ENCODE results near the gene NAT16. TPM values are rescaled to one million over a fixed set of nuclear protein-coding genes. Genes with fewer than 3 reads are reported as not detected.

Gene NAT16
- total and polyA plus RNA-seq, 2 of the 13 experiments (the other 11 are each of a cell fraction or from before 2014, with no cell fraction given), result 0.04 TPM; not detected in 1

DNA sequence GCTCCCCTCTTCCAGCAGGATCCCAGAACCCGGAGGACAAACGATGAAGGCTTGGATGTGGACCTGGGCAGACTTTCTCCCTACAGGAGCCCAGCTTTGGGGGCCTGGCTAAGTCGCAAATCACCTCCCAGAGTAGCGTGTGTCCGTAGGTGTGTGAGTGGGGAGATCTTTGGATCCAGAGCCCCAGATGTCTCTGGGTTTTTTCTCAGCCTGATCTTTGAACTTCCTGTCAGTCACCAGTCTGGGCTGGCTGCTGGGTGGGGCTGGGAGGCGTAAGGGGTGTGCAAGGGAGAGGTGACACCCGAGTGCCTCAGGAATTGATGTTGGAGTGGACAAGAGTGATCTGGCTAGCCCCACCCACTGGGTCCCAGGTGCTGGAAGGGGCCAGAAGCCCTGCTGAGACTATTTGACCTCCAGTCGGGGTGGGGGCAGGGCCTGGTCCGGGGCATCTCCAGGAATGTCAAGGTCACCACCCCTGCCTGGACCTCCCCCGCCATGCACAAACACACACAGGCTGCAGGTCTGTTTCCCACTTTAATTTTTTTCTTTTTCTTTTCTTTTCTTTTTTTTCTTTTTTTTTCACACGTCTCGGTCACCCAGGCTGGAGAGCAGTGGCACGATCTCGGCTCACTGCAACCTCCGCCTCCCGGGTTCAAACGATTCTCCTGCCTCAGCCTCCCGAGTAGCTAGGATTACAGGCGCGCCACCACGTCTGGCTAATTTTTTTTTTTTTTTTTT is 20.9 kb upstream of the NAT16 start, which contains the start of gene MOGAT3 (continued):
- TF ChIP-seq, protein P1, sequence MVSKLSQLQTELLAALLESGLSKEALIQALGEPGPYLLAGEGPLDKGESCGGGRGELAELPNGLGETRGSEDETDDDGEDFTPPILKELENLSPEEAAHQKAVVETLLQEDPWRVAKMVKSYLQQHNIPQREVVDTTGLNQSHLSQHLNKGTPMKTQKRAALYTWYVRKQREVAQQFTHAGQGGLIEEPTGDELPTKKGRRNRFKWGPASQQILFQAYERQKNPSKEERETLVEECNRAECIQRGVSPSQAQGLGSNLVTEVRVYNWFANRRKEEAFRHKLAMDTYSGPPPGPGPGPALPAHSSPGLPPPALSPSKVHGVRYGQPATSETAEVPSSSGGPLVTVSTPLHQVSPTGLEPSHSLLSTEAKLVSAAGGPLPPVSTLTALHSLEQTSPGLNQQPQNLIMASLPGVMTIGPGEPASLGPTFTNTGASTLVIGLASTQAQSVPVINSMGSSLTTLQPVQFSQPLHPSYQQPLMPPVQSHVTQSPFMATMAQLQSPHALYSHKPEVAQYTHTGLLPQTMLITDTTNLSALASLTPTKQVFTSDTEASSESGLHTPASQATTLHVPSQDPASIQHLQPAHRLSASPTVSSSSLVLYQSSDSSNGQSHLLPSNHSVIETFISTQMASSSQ (IDR thresholded peaks at IDR 0.05; ENCODE audit: low read depth), result no peak
- TF ChIP-seq, protein P1 (CRISPR knock-in tag; IDR thresholded peaks at IDR 0.05; ENCODE audit: borderline replicate concordance), result peak; percentile 68; the same call in 1 of the 2 replicates
- TF ChIP-seq NR2F2 (IDR thresholded peaks at IDR 0.05; ENCODE audit: borderline replicate concordance, low read depth) (peak; percentile 93), ZNF296 (CRISPR knock-in tag; conservative IDR thresholded peaks at IDR 0.05) (no peak), TMF1 (CRISPR knock-in tag; IDR thresholded peaks at IDR 0.05; ENCODE audit: low read depth) (no peak), NONO (IDR thresholded peaks at IDR 0.05) (no peak), NONO (CRISPR knock-in tag; conservative IDR thresholded peaks at IDR 0.05) (peak; percentile 59), ZNF253 (CRISPR knock-in tag; IDR thresholded peaks at IDR 0.05; ENCODE audit: borderline replicate concordance) (no peak), RARA (CRISPR knock-in tag; IDR thresholded peaks at IDR 0.05) (peak; percentile 95), GPN1 (CRISPR knock-in tag; IDR thresholded peaks at IDR 0.05; ENCODE audit: borderline replicate concordance) (no peak), KDM1A (CRISPR knock-in tag; IDR thresholded peaks at IDR 0.05) (no peak), BORCS8-MEF2B (CRISPR knock-in tag; IDR thresholded peaks at IDR 0.05) (no peak), ZNF550 (CRISPR knock-in tag; IDR thresholded peaks at IDR 0.05; ENCODE audit: borderline replicate concordance) (no peak)
- TF ChIP-seq, protein P2, sequence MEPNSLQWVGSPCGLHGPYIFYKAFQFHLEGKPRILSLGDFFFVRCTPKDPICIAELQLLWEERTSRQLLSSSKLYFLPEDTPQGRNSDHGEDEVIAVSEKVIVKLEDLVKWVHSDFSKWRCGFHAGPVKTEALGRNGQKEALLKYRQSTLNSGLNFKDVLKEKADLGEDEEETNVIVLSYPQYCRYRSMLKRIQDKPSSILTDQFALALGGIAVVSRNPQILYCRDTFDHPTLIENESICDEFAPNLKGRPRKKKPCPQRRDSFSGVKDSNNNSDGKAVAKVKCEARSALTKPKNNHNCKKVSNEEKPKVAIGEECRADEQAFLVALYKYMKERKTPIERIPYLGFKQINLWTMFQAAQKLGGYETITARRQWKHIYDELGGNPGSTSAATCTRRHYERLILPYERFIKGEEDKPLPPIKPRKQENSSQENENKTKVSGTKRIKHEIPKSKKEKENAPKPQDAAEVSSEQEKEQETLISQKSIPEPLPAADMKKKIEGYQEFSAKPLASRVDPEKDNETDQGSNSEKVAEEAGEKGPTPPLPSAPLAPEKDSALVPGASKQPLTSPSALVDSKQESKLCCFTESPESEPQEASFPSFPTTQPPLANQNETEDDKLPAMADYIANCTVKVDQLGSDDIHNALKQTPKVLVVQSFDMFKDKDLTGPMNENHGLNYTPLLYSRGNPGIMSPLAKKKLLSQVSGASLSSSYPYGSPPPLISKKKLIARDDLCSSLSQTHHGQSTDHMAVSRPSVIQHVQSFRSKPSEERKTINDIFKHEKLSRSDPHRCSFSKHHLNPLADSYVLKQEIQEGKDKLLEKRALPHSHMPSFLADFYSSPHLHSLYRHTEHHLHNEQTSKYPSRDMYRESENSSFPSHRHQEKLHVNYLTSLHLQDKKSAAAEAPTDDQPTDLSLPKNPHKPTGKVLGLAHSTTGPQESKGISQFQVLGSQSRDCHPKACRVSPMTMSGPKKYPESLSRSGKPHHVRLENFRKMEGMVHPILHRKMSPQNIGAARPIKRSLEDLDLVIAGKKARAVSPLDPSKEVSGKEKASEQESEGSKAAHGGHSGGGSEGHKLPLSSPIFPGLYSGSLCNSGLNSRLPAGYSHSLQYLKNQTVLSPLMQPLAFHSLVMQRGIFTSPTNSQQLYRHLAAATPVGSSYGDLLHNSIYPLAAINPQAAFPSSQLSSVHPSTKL (CRISPR knock-in tag; IDR thresholded peaks at IDR 0.05), result peak; percentile 87
- TF ChIP-seq, protein P3, sequence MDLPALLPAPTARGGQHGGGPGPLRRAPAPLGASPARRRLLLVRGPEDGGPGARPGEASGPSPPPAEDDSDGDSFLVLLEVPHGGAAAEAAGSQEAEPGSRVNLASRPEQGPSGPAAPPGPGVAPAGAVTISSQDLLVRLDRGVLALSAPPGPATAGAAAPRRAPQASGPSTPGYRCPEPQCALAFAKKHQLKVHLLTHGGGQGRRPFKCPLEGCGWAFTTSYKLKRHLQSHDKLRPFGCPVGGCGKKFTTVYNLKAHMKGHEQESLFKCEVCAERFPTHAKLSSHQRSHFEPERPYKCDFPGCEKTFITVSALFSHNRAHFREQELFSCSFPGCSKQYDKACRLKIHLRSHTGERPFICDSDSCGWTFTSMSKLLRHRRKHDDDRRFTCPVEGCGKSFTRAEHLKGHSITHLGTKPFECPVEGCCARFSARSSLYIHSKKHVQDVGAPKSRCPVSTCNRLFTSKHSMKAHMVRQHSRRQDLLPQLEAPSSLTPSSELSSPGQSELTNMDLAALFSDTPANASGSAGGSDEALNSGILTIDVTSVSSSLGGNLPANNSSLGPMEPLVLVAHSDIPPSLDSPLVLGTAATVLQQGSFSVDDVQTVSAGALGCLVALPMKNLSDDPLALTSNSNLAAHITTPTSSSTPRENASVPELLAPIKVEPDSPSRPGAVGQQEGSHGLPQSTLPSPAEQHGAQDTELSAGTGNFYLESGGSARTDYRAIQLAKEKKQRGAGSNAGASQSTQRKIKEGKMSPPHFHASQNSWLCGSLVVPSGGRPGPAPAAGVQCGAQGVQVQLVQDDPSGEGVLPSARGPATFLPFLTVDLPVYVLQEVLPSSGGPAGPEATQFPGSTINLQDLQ (CRISPR knock-in tag; IDR thresholded peaks at IDR 0.05), result no peak
- TF ChIP-seq, protein P4, sequence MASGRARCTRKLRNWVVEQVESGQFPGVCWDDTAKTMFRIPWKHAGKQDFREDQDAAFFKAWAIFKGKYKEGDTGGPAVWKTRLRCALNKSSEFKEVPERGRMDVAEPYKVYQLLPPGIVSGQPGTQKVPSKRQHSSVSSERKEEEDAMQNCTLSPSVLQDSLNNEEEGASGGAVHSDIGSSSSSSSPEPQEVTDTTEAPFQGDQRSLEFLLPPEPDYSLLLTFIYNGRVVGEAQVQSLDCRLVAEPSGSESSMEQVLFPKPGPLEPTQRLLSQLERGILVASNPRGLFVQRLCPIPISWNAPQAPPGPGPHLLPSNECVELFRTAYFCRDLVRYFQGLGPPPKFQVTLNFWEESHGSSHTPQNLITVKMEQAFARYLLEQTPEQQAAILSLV (CRISPR knock-in tag; IDR thresholded peaks at IDR 0.05; ENCODE audit: borderline replicate concordance), result no peak
